H9 (cell line): ENCODE measurements around the gene TMEM184B. TPM values are rescaled to one million over a fixed set of nuclear protein-coding genes. Genes with fewer than 3 reads are reported as not detected.

Experiments used
- DNase-seq: peaks from one replicate; pipeline ENCODE4 v3.0.0-alpha.2; 2017
- H2AFZ ChIP-seq: one replicate; pipeline ENCODE4 v1.6.1; 2013; ENCODE audit warnings: mild to moderate bottlenecking, low read length, control low read depth, moderate library complexity
- H2AK5ac ChIP-seq: 2 replicates; pipeline ENCODE4 v1.6.1; 2013; ENCODE audit warnings: low read length, control low read depth, mixed read lengths; ENCODE audit not compliant: insufficient read length
- H2BK120ac ChIP-seq: one replicate; pipeline ENCODE4 v1.6.1; 2013; ENCODE audit warnings: low read depth, mild to moderate bottlenecking, low read length, control low read depth, inconsistent platforms; ENCODE audit not compliant: poor library complexity, severe bottlenecking
- H2BK12ac ChIP-seq: 2 replicates; pipeline ENCODE4 v1.6.1; 2013; ENCODE audit warnings: low read length, control low read depth, mixed read lengths, low read depth; ENCODE audit not compliant: insufficient read length
- H2BK15ac ChIP-seq: 2 replicates; pipeline ENCODE4 v1.6.1; 2013; ENCODE audit warnings: low read depth, low read length, control low read depth
- H2BK20ac ChIP-seq: one replicate; pipeline ENCODE4 v1.6.1; 2013; ENCODE audit warnings: low read depth, mild to moderate bottlenecking, low read length, control low read depth, inconsistent platforms; ENCODE audit not compliant: poor library complexity, severe bottlenecking
- H2BK5ac ChIP-seq: 2 replicates; pipeline ENCODE4 v1.6.1; 2013; ENCODE audit warnings: low read length, control low read depth, mixed read lengths; ENCODE audit not compliant: insufficient read length
- H3K14ac ChIP-seq: 2 replicates; pipeline ENCODE4 v1.6.1; 2013; ENCODE audit warnings: low read length, control low read depth; ENCODE audit not compliant: insufficient read depth
- H3K18ac ChIP-seq: 2 replicates; pipeline ENCODE4 v1.6.1; 2013; ENCODE audit warnings: low read depth, mild to moderate bottlenecking, mixed read lengths, low read length, control low read depth; ENCODE audit not compliant: insufficient read length
- H3K23ac ChIP-seq: 2 replicates; pipeline ENCODE4 v1.6.1; 2013; ENCODE audit warnings: low read length, control low read depth, mixed read lengths, low read depth; ENCODE audit not compliant: insufficient read length
- H3K23me2 ChIP-seq: 2 replicates; pipeline ENCODE4 v1.6.1; 2013; ENCODE audit warnings: low read depth, mild to moderate bottlenecking, mixed read lengths, low read length, control low read depth; ENCODE audit not compliant: insufficient read length, poor library complexity, severe bottlenecking
- H3K27ac ChIP-seq: 2 replicates; pipeline ENCODE4 v1.5.1; 2013; ENCODE audit warnings: low read length, control low read depth, mixed read lengths, low read depth; ENCODE audit not compliant: insufficient read length
- H3K27me3 ChIP-seq: 2 replicates; pipeline ENCODE4 v1.6.1; 2013; ENCODE audit warnings: low read length, control low read depth, inconsistent platforms; ENCODE audit not compliant: insufficient read depth
- H3K4ac ChIP-seq: 2 replicates; pipeline ENCODE4 v1.6.1; 2013; ENCODE audit warnings: low read depth, mild to moderate bottlenecking, control low read depth, inconsistent platforms, low read length, moderate library complexity
- H3K4me1 ChIP-seq: 2 replicates; pipeline ENCODE4 v1.6.1; 2013; ENCODE audit warnings: low read length, control low read depth, inconsistent platforms; ENCODE audit not compliant: insufficient read depth
- H3K4me2 ChIP-seq: 2 replicates; pipeline ENCODE4 v1.6.1; 2013; ENCODE audit warnings: low read length, control low read depth, mixed read lengths; ENCODE audit not compliant: insufficient read length, insufficient read depth
- H3K56ac ChIP-seq: 2 replicates; pipeline ENCODE4 v1.6.1; 2013; ENCODE audit warnings: low read depth, mild to moderate bottlenecking, mixed read lengths, low read length, control low read depth; ENCODE audit not compliant: insufficient read length
- H3K79me1 ChIP-seq: 2 replicates; pipeline ENCODE4 v1.6.1; 2013; ENCODE audit warnings: low read depth, mild to moderate bottlenecking, moderate library complexity, low read length, control low read depth, inconsistent platforms; ENCODE audit not compliant: insufficient read depth, poor library complexity, severe bottlenecking
- H3K79me2 ChIP-seq: 2 replicates; pipeline ENCODE4 v1.6.1; 2013; ENCODE audit warnings: low read length, control low read depth, inconsistent platforms; ENCODE audit not compliant: insufficient read depth
- H3K9ac ChIP-seq: 2 replicates; pipeline ENCODE4 v1.6.1; 2013; ENCODE audit warnings: low read length, control low read depth, mixed read lengths; ENCODE audit not compliant: insufficient read length; ENCODE audit errors: extremely low read depth
- H3K9me3 ChIP-seq: one replicate; pipeline ENCODE4 v1.6.1; 2013; ENCODE audit warnings: low read depth, low read length, inconsistent platforms; ENCODE audit not compliant: control insufficient read depth
- H3T11ph ChIP-seq: one replicate; pipeline ENCODE4 v1.6.1; 2013; ENCODE audit warnings: mild to moderate bottlenecking, low read length, control low read depth, inconsistent platforms
- H4K20me1 ChIP-seq: one replicate; pipeline ENCODE4 v1.6.1; 2013; ENCODE audit not compliant: control insufficient read depth, insufficient read length, insufficient read depth
- H4K5ac ChIP-seq: 2 replicates; pipeline ENCODE4 v1.6.1; 2013; ENCODE audit warnings: low read depth, mild to moderate bottlenecking, mixed read lengths, low read length, control low read depth; ENCODE audit not compliant: insufficient read length
- H4K8ac ChIP-seq: replicated peaks from 2 replicates; pipeline ENCODE4 v1.6.1; 2013; ENCODE audit warnings: low read length, control low read depth, mixed read lengths, low read depth; ENCODE audit not compliant: insufficient read length
- H4K91ac ChIP-seq: 2 replicates; pipeline ENCODE4 v1.6.1; 2013; ENCODE audit warnings: low read depth, mild to moderate bottlenecking, moderate library complexity, mixed read lengths, low read length, control low read depth; ENCODE audit not compliant: insufficient read length
- H3K27ac Mint-ChIP-seq, 3 experiments: 2 replicates in 2 of 3; 3 replicates in 1 of 3; pipeline ENCODE4 v1.8.0; 2020 to 2021; ENCODE audit warnings: mixed read lengths in 3 of 3, mild to moderate bottlenecking in 1 of 3, moderate library complexity in 1 of 3
- H3K27me3 Mint-ChIP-seq: 2 replicates; pipeline ENCODE4 v1.8.0; 2021; ENCODE audit warnings: low read depth, mild to moderate bottlenecking, moderate library complexity, mixed read lengths
- H3K36me3 Mint-ChIP-seq, 3 experiments: 2 replicates in 2 of 3; 3 replicates in 1 of 3; pipeline ENCODE4 v1.8.0; 2020 to 2021; ENCODE audit warnings: low read depth in 3 of 3, mixed read lengths in 3 of 3; ENCODE audit not compliant: insufficient read depth in 1 of 3
- H3K4me1 Mint-ChIP-seq, 2 experiments: 2 replicates each; pipeline ENCODE4 v1.8.0; 2020; ENCODE audit warnings: mixed read lengths in 2 of 2
- H3K4me3 Mint-ChIP-seq, 2 experiments: 2 replicates in 1 of 2; 3 replicates in 1 of 2; pipeline ENCODE4 v1.8.0; 2020 to 2021; ENCODE audit warnings: mild to moderate bottlenecking in 2 of 2, mixed read lengths in 2 of 2, moderate library complexity in 1 of 2
- H3K9me3 Mint-ChIP-seq, 2 experiments: 2 replicates in 1 of 2; 3 replicates in 1 of 2; pipeline ENCODE4 v1.8.0; 2020; ENCODE audit warnings: mild to moderate bottlenecking in 2 of 2, mixed read lengths in 2 of 2, moderate library complexity in 1 of 2
- WGBS: extraction: QIAGEN DNeasy Blood & Tissue Kit; methylation state at CpG from one replicate; pipeline ENCODE4 v1.1.7; 2013; ENCODE audit warnings: missing lambda C conversion rate, low lambda C conversion rate, mixed read lengths; ENCODE audit not compliant: insufficient read length; ENCODE audit errors: extremely low coverage; 5-methylcytosine and 5-hydroxymethylcytosine counted together
- total RNA-seq: library from RNA; stranded (reverse); gene quantifications from 2 replicates; pipeline ENCODE4 v1.2.1, GENCODE V29; 2021
- TF ChIP-seq, protein P1 (sequence below): fragments of 200-600 bp; sonication (generic); conservative IDR thresholded peaks from 3 replicates; pipeline ENCODE4 v1.8.0; 2021; ENCODE audit warnings: antibody characterized with exemption, mild to moderate bottlenecking

The TMEM184B gene
- total RNA-seq, 1 experiment from 2014 or later, result 58.5 TPM

DNA sequence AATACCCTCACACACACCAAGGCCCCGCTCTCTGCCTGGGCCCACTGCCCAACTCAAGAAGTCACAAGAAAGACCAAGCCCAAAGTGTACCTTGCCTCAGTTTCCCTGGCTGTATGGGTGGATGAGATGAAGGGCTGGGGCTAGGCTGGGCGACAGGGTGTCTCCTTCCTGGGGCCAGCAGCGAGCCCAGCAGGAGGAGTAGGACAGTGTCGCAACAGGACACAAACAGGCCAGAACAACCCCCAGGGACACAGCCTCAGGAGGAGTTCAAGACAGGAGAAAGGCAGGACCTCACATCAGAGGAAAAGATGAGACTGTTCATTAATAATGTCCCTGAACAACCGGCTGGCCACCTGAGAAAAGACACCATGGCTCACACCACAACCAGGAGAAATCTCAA, 31.2 kb upstream of the TMEM184B start:
- Histone ChIP-seq H3K9me3 (no peaks in the 10 kb centered on the region), H4K91ac (no peak overlapping the region), H3K4ac (no peak overlapping the region), H3K23ac (no peak overlapping the region), H3K14ac (no peak overlapping the region; the same call in 1 of the 2 replicates), H3K23me2 (no peaks in the 10 kb centered on the region), H4K8ac (no peak overlapping the region), H3K9ac (no peak overlapping the region), H4K5ac (no peak overlapping the region), H2BK120ac (no peak overlapping the region), H3K56ac (no peak overlapping the region), H4K20me1 (peaks cover 7% of the 10 kb centered on the region), H2BK5ac (no peak overlapping the region), H2BK15ac (no peak overlapping the region), H3K27ac (no peak overlapping the region), H3K27me3 (no peaks in the 10 kb centered on the region), H3K79me1 (peaks cover 6% of the 10 kb centered on the region), H3K4me1 (peaks cover 3% of the 10 kb centered on the region; the same call in 1 of the 2 replicates), H2AK5ac (no peak overlapping the region), H3K4me2 (no peak overlapping the region), H3T11ph (no peak overlapping the region), H3K18ac (no peak overlapping the region), H2BK12ac (no peak overlapping the region), H2BK20ac (no peak overlapping the region), H3K79me2 (peaks cover 43% of the 10 kb centered on the region; the same call in 1 of the 2 replicates), H2AFZ (no peak overlapping the region)
- Mint-ChIP-seq H3K36me3 (peaks cover 47 to 81% (median 79%) of the 10 kb centered on the region in 3 experiments), H3K4me1 (peaks cover 32 to 55% of the 10 kb centered on the region in 2 experiments), H3K27ac (peak overlapping the region; percentile 66 to 94 (median 87); a peak in 5 of 7 replicates), H3K9me3 (no peaks in the 10 kb centered on the region; a peak in 1 of 5 replicates), H3K27me3 (no peaks in the 10 kb centered on the region), H3K4me3 (no peak overlapping the region)
- WGBS, result no CpG with 5 or more reads among the region's 5 CpGs
- DNase-seq, result no peak
- TF ChIP-seq, protein P1, sequence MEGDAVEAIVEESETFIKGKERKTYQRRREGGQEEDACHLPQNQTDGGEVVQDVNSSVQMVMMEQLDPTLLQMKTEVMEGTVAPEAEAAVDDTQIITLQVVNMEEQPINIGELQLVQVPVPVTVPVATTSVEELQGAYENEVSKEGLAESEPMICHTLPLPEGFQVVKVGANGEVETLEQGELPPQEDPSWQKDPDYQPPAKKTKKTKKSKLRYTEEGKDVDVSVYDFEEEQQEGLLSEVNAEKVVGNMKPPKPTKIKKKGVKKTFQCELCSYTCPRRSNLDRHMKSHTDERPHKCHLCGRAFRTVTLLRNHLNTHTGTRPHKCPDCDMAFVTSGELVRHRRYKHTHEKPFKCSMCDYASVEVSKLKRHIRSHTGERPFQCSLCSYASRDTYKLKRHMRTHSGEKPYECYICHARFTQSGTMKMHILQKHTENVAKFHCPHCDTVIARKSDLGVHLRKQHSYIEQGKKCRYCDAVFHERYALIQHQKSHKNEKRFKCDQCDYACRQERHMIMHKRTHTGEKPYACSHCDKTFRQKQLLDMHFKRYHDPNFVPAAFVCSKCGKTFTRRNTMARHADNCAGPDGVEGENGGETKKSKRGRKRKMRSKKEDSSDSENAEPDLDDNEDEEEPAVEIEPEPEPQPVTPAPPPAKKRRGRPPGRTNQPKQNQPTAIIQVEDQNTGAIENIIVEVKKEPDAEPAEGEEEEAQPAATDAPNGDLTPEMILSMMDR, result no peak
